MM.1S (cell line): ENCODE results near the gene PLA2G2E.

ENCODE experiments used
- CTCF ChIP-seq: fragments of 300-600 bp; sonication (generic); IDR thresholded peaks from 2 replicates; pipeline ENCODE4 v1.5.1; 2016; ENCODE audit warnings: antibody characterized with exemption, low read length, mixed read lengths
- EZH2 ChIP-seq: fragments of 300-600 bp; sonication (generic); optimal IDR thresholded peaks from 2 replicates; pipeline ENCODE3; 2017; ENCODE audit warnings: low read depth, mild to moderate bottlenecking, antibody characterized with exemption, low read length, mixed read lengths
- EZH2phosphoT487 ChIP-seq: fragments of 300-600 bp; sonication (generic); IDR thresholded peaks from 2 replicates; pipeline ENCODE4 v1.6.1; 2018; ENCODE audit warnings: antibody characterized with exemption, low read length

- TF ChIP-seq EZH2phosphoT487 (no peak), CTCF (no peak), EZH2 (no peak)
These were observed 13.4 kb downstream of the PLA2G2E start for GRCh38 chr1:19909971-19910370.
